ENCODE data around the gene POLE.
A peak's percentile ranks its signal among the peaks of the same experiment; 100 is the strongest.
"Not testable (repeated sequence)": the region's sequence is repeated elsewhere in the genome, so short reads cannot be mapped to it uniquely, and the experiment has no call there.

Gene POLE

DNA sequence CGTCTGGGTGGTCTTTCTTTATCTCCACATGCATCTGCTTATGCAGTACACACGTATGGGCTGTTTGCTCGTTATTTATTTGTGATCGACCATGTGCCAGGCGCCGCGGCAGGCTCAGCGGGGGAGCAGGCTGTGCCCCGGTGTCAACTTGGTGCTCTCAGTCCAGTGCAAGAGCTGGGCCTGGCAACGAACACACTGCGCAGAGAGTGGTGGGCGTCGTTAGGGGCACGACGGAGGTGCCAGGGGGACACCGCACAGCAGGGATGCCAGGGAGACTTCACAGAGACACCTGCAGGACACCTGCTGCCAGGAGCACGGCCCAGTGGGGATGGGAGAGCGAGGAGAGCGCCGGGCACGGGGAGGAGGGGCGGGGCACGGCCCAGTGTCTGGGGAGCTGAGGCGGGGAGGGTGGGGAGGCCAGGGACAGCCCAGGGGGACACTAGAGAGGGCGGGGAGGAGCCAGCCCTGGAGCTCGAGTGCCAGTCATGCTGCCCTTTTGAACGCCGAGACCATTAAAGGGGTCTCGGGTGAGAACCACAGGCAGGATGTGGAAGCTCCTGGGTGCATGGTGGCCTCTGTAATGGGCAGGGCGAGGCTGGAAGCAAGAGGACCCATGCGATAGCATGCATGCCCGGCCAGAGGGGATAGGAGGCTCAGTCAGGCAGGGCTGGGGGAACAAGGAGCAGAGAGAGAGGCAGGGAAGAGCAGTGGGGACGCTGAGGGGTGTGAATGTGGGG, 76.1 kb downstream of the POLE start:
- no peak for DNase-seq

DNA sequence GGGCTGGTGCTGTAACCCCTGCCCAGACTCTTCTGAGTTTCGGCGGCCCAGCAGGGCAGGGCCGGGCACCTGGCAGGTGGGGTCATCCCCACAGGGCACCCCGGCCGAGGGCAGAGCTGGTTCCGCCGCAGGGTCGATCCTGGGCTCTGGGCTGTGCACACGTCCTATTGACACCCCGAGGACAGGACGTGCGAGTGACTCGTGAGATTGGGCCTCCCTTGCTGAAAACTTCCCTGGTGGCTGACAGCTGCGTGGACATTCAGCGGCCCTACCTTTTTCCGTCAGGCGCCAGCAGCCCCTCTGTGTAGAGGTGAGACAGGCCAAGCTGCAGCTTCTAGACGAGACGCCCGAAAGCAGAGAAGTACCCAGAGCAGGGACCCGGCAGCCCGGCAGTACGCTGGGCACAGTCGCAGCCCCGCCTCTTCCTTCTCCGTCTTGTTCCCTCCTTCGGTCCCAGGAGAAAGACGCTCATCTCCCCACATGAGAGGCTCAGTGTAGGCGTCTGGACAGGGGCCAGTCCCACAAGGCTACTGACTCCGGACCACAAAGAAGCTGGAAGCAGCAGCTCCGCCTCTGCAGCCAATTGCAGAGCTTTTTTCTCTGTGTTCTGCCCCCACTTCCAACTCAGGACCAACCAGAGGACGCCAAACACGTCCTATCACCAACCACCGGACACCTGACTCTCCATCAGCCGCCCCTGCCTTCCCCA, 76.9 kb downstream of the POLE start, which contains the start of gene LRCOL1:
Gene LRCOL1, minus strand, starts transcription at position 532 of the 709 bp plus-strand sequence. CDS start 4,331 bp downstream, outside the sequence.
- DNase-seq = no peak

- DNase-seq = no peak
Observed at GRCh38 chr12:132608231-132609171, 78.6 kb downstream of the POLE start.

DNA sequence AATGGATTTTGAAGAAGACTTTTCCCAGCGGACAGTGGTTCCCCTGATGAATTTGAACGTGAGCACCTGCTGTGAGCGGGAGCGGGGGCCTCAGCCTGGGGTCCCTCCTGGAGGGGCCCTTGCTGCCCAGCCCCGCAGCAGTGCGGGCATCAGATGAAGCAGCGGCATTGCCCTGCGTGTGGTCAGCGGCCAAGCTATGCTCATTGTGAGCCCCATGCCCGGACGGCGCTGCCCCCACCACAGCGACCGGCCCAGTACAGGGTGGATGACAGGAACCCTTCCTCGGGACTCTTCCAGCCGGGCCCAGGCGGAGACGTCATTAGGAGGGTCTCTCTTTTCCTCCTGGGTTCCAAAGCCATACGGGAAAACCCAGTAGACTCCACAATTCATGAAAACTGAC, 80.2 kb downstream of the POLE start:
- DNase-seq = no peak

DNA sequence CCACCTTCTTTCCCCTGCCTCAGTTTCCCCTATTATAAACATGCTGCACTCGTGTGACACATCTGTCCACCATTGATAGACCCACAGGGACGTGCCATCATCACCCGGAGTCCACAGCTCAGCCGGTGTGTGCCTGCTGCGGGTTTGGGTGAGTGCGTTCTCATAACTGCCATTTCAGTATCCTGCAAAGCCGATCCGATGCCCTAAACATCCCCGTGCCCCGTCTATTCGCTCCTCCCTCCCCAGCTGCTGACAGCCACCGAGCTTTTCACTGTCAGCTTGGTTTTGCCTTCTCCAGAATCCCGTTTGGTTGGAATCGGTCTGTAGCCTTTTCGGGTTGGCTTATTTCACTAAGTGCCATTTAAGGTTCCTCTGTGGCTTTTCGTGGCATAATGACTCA, 80.7 kb downstream of the POLE start:
- no peak for DNase-seq

DNA sequence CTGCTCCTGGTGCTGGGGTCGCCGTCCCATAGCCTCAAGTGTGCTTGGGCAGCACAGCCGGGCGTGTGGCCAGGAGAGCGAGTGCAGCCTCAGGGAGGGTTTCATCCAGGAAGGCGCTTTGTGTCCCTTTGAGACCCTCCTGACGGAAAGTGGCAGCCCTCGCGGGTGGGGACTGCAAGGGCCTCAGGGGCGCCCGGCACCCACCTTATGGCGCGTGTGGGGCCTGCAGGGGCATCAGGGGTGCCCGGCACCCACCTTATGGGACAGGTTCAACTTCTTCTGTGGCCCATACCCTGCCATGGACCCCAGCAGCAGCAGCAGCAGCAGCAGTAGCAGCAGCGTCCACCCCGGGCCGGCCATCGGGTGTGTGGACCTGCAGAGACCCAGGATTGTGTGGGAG, 81.2 kb downstream of the POLE start:
- no peak for DNase-seq

GRCh38 chr12:132604668-132605441, 82.3 kb downstream of the POLE start:
- no peak for DNase-seq

GRCh38 chr12:132604151-132604618, 83.0 kb downstream of the POLE start:
- DNase-seq = no peak

- DNase-seq = no peak
Observed at GRCh38 chr12:132603240-132604150, 83.6 kb downstream of the POLE start.

DNA sequence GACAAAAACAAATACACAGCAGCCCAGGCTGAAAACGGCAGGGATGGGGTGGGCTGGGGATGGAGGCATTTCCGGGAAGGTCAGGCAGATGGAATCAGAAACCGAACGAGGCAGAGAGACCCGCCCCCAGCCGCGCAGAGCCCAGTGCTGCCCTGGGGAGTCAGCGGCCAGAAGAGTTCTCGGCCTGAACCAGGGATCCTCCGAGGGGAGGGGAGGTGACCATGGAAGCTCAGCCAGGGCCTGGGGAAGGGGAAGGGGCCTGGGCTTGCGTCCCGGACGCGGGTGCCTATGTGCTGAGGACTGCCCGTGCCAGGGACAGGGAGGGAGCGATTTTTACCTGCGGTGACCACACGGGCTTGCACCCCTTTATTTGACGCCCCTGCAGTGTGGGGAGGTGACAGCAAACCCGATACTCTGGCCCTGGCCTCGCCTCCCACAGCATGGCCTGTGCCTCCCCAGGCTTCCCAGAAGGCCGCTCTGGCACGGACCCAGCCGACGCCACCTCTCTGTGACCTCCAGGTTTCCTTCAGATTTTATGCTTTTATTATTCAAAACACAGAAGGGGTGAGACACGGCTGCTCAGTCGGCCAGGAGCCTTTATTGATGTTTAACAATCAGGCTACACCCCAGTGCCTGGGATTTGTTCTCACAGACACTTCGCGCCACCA, 84.4 kb downstream of the POLE start:
- DNase-seq = no peak

DNA sequence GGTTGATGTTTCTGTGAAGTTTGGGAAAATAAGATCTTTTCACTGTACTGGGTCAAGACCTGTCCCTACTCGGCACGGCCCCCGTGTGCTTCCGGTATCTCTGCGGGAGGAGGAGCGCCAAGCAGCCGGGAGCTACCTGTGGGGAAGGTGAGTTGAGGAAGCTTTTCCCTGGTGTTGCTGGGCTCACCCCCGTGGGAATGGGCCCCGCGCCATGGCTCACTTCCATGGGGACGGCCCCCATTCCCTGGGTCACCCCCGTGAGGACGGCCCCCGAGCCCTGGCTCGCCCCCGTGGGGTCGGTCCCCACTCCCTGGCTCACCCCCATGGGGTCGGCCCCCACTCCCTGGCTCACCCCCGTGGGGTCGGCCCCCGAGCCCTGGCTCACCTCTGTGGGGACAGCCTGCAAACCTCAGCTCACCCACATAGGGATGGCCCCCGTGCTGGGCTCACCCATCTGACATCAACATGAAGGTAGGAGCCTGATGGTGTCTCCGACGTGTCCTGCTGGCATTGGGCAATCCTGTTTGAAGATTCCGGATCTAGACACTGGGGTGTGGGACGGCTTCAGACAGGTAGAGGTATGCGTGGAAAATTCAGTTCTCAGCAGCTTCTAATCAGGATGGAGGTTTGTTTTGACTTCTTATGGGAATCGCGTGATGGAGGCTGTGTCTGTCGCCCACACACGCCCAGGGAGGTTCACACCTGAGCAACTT, 85.8 kb downstream of the POLE start:
- no peak for DNase-seq

GRCh38 chr12:132600048-132601032, 86.8 kb downstream of the POLE start:
- DNase-seq = peak; percentile 36

- not testable (repeated sequence) for DNase-seq
Observed at GRCh38 chr12:132599502-132599901, 87.6 kb downstream of the POLE start.

DNA sequence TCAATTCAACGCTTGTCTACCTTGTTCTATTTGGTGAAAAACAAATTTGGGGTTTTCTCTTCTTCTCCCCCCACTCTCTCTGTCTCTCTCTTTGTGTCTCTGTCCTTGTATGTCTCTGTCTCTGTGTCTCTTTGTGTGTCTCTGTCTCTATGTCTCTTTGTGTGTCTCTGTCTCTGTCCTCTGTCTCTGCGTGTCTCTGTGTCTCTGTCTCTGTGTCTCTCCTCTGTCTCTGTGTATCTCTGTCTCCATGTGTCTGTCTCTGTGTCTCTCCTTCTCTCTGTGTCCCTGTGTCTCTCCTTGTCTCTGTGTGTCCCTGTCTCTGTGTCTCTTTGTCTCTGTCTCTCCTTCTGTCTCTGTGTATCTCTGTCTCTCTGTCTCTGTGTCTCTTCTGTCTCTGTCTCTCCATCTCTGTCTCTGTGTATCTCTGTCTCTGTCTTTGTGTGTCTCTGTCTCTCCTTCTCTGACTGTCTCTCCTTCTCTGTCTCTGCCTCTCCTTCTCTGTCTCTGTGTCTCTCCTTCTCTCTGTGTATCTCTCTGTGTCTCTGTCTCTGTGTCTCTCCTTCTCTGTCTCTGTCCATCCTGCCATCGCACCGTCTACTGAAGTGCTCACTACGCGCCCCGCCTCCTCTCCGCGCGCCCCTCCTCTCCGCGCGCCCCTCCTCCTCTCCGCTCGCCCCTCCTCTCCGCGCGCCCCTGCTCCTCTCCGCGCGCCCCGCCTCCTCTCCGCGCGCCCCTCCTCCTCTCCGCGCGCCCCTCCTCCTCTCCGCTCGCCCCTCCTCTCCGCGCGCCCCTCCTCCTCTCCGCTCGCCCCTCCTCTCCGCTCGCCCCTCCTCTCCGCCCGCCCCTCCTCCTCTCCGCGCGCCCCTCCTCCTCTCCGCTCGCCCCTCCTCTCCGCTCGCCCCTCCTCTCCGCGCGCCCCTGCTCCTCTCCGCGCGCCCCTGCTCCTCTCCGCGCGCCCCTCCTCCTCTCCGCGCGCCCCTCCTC, 89.5 kb downstream of the POLE start:
- peak; percentile 17 for DNase-seq

GRCh38 chr12:132596016-132596415, 91.1 kb downstream of the POLE start:
- DNase-seq = no peak

GRCh38 chr12:132595183-132595582, 92.0 kb downstream of the POLE start:
- no peak for DNase-seq

DNA sequence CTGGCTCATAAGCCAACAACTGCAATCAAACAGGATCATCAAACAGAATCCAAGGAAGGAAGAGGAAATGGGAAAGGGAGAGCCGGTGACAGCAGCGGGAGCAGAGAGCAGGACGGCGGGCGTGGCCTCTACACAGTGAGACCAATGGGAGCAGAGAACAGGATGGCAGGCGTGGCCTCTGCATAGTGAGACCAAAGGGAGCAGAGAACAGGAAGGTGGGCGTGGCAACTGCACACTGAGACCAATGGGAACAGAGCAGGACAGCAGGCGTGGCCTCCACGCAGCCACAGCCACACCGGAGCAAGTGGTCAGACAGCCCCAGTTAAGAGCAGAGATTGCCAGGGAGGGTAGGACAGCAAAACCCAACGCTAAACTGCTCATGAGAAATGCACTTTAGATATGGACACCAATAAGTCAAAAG, 93.2 kb downstream of the POLE start:
- peak; percentile 95 for DNase-seq
